Measurements from ENCODE around the gene USP19. TPM values are rescaled to one million over a fixed set of nuclear protein-coding genes. Genes with fewer than 3 reads are reported as not detected.

USP19 gene
- total RNA-seq, 2 experiments from 2014 or later: 45.2 to 45.9 TPM

Small RNA genes lying within 50 kb of the gene (microRNA-seq; reads per million reads assigned to microRNA genes)
- gene MIR6890 (ENCODE audit: borderline replicate concordance): not detected

Other genes starting within 250 kb of the USP19 start
- 10 to 100 TPM; 15.8 to 18.5 TPM for gene SLC25A20, start 221.9 kb downstream of the USP19 start, total RNA-seq
- gene ARIH2, start 202.0 kb downstream of the USP19 start, total RNA-seq: 100 to 1,000 TPM; 105 to 112 TPM
- gene P4HTM, start 130.6 kb downstream of the USP19 start, total RNA-seq: 10 to 100 TPM; 25.7 to 30.4 TPM
- gene WDR6, start 113.4 kb downstream of the USP19 start, total RNA-seq: 100 to 1,000 TPM; 109 to 127 TPM
- gene DALRD3, start 102.2 kb downstream of the USP19 start, total RNA-seq: 10 to 100 TPM; 25.8 to 26.0 TPM
- gene NDUFAF3, start 98.7 kb downstream of the USP19 start, total RNA-seq: 100 to 1,000 TPM in 1 of 2 experiments, 10 to 100 TPM in 1; 90.8 to 108 TPM
- gene IMPDH2, start 91.4 kb downstream of the USP19 start, total RNA-seq: 100 to 1,000 TPM; 504 to 515 TPM
- gene QRICH1, start 26.8 kb downstream of the USP19 start, total RNA-seq: 100 to 1,000 TPM; 119 to 171 TPM
- 100 to 1,000 TPM; 240 to 342 TPM for gene QARS1, start 16.1 kb downstream of the USP19 start, total RNA-seq
- under 1 TPM in 1 of 2 experiments, not detected in 1; 0.71 TPM for gene LAMB2, start 12.2 kb upstream of the USP19 start, total RNA-seq
- 10 to 100 TPM; 19.5 to 22.2 TPM for gene CCDC71, start 45.5 kb upstream of the USP19 start, total RNA-seq
- gene KLHDC8B, start 50.8 kb upstream of the USP19 start, total RNA-seq: 1 to 10 TPM; 1.2 to 3.1 TPM
- 1 to 10 TPM; 3.7 to 3.9 TPM for gene C3orf62, start 156.4 kb upstream of the USP19 start, total RNA-seq
- 10 to 100 TPM; 69.3 to 71.8 TPM for gene USP4, start 219.2 kb upstream of the USP19 start, total RNA-seq
- gene GPX1, start 237.5 kb upstream of the USP19 start, total RNA-seq: 100 to 1,000 TPM; 182 to 306 TPM